Ectodermal cell (in vitro differentiated cells): ENCODE results near the gene KRT71.

Experiments
- H3K27ac ChIP-seq: 2 replicates; pipeline ENCODE4 v1.7.0; 2013; ENCODE audit warnings: mild to moderate bottlenecking, low read depth, low read length; ENCODE audit not compliant: insufficient read depth, poor library complexity, severe bottlenecking
- H3K27me3 ChIP-seq: 2 replicates; pipeline ENCODE4 v1.7.0; 2013; ENCODE audit warnings: mild to moderate bottlenecking, low read length; ENCODE audit not compliant: insufficient read depth, control insufficient read depth, poor library complexity, severe bottlenecking
- H3K36me3 ChIP-seq: one replicate; pipeline ENCODE4 v1.7.0; 2013; ENCODE audit warnings: low read length; ENCODE audit not compliant: control insufficient read depth, insufficient read depth
- H3K4me1 ChIP-seq: one replicate; pipeline ENCODE4 v1.7.0; 2013; ENCODE audit warnings: low read length; ENCODE audit not compliant: control insufficient read depth, insufficient read depth
- H3K4me3 ChIP-seq: 2 replicates; pipeline ENCODE4 v1.7.0; 2013; ENCODE audit warnings: low read depth, low read length, control low read depth; ENCODE audit not compliant: insufficient read depth
- H3K9me3 ChIP-seq: 2 replicates; pipeline ENCODE4 v1.7.0; 2013; ENCODE audit warnings: mild to moderate bottlenecking, low read length, moderate library complexity; ENCODE audit not compliant: control insufficient read depth
- WGBS, 2 experiments: methylation state at CpG; one replicate each; pipeline ENCODE4 v1.1.7; 2013; ENCODE audit warnings: missing lambda C conversion rate in 2 of 2; 5-methylcytosine and 5-hydroxymethylcytosine counted together

The KRT71 gene

GRCh38 chr12:52587563-52587962 lies 34.6 kb upstream of the KRT71 start:
- Histone ChIP-seq H3K36me3 (no peaks in the 10 kb centered on the region), H3K4me1 (no peaks in the 10 kb centered on the region), H3K4me3 (no peak overlapping the region), H3K9me3 (no peaks in the 10 kb centered on the region), H3K27ac (no peak overlapping the region), H3K27me3 (no peaks in the 10 kb centered on the region)
- 86 to 87% methylated on average over 17 of the region's 17 CpGs for WGBS, 2 experiments

- WGBS, 2 experiments = 77 to 81% methylated on average over 9 of the region's 9 CpGs
- H3K27ac ChIP-seq = no peak overlapping the region
Observed at GRCh38 chr12:52585946-52586345, 33.0 kb upstream of the KRT71 start.

GRCh38 chr12:52585066-52585465 lies 32.1 kb upstream of the KRT71 start:
- Histone ChIP-seq H3K4me1 (no peaks in the 10 kb centered on the region), H3K27ac (no peak overlapping the region), H3K4me3 (no peak overlapping the region), H3K27me3 (no peaks in the 10 kb centered on the region), H3K9me3 (no peaks in the 10 kb centered on the region), H3K36me3 (no peaks in the 10 kb centered on the region)
- 86 to 99% methylated on average over 3 of the region's 3 CpGs for WGBS, 2 experiments

More at GRCh38 chr12:52585946-52586345, 33.0 kb upstream of the KRT71 start:
- Histone ChIP-seq H3K36me3 (no peaks in the 10 kb centered on the region), H3K27me3 (no peaks in the 10 kb centered on the region), H3K9me3 (no peaks in the 10 kb centered on the region), H3K4me3 (no peak overlapping the region), H3K4me1 (no peaks in the 10 kb centered on the region)

GRCh38 chr12:52584156-52584682 lies 31.3 kb upstream of the KRT71 start:
- no peaks in the 10 kb centered on the region for H3K36me3 ChIP-seq

GRCh38 chr12:52582971-52583456 lies 30.1 kb upstream of the KRT71 start:
- 21 to 23% methylated on average over 7 of the region's 7 CpGs for WGBS, 2 experiments
- Histone ChIP-seq H3K4me3 (no peak overlapping the region), H3K27me3 (no peaks in the 10 kb centered on the region)

More at GRCh38 chr12:52584156-52584682, 31.3 kb upstream of the KRT71 start:
- H3K27ac ChIP-seq = no peak overlapping the region
- H3K27me3 ChIP-seq = no peaks in the 10 kb centered on the region
- H3K4me3 ChIP-seq = no peak overlapping the region
- no peaks in the 10 kb centered on the region for H3K4me1 ChIP-seq
- H3K9me3 ChIP-seq = no peaks in the 10 kb centered on the region
- 94% methylated on average over 9 of the region's 9 CpGs for WGBS, 2 experiments

GRCh38 chr12:52582486-52582885 lies 29.5 kb upstream of the KRT71 start:
- Histone ChIP-seq H3K27me3 (no peaks in the 10 kb centered on the region), H3K27ac (no peak overlapping the region), H3K9me3 (no peaks in the 10 kb centered on the region), H3K4me3 (no peak overlapping the region), H3K36me3 (no peaks in the 10 kb centered on the region), H3K4me1 (no peaks in the 10 kb centered on the region)
- WGBS, 2 experiments = 66 to 79% methylated on average over 2 of the region's 2 CpGs

More at GRCh38 chr12:52582971-52583456, 30.1 kb upstream of the KRT71 start:
- H3K4me1 ChIP-seq = no peaks in the 10 kb centered on the region
- no peaks in the 10 kb centered on the region for H3K9me3 ChIP-seq
- no peak overlapping the region for H3K27ac ChIP-seq
- H3K36me3 ChIP-seq = no peaks in the 10 kb centered on the region

GRCh38 chr12:52581481-52581880 lies 28.5 kb upstream of the KRT71 start:
- WGBS, 2 experiments = 94 to 96% methylated on average over 6 of the region's 6 CpGs
- H3K36me3 ChIP-seq = no peaks in the 10 kb centered on the region
- H3K9me3 ChIP-seq = no peaks in the 10 kb centered on the region
- no peaks in the 10 kb centered on the region for H3K4me1 ChIP-seq
- H3K27me3 ChIP-seq = no peaks in the 10 kb centered on the region
- no peak overlapping the region for H3K27ac ChIP-seq
- no peak overlapping the region for H3K4me3 ChIP-seq

- H3K36me3 ChIP-seq = no peaks in the 10 kb centered on the region
- H3K27ac ChIP-seq = no peak overlapping the region
- no peak overlapping the region for H3K4me3 ChIP-seq
- no peaks in the 10 kb centered on the region for H3K4me1 ChIP-seq
- no peaks in the 10 kb centered on the region for H3K27me3 ChIP-seq
- 94% methylated on average over 7 of the region's 7 CpGs for WGBS, 2 experiments
- H3K9me3 ChIP-seq = no peaks in the 10 kb centered on the region
Observed at GRCh38 chr12:52581066-52581465, 28.1 kb upstream of the KRT71 start.

- Histone ChIP-seq H3K4me1 (no peaks in the 10 kb centered on the region), H3K27me3 (no peaks in the 10 kb centered on the region), H3K36me3 (no peaks in the 10 kb centered on the region), H3K4me3 (no peak overlapping the region), H3K9me3 (no peaks in the 10 kb centered on the region), H3K27ac (no peak overlapping the region)
- 93 to 100% methylated on average over 1 of the region's 1 CpG for WGBS, 2 experiments
Observed at GRCh38 chr12:52580496-52580895, 27.6 kb upstream of the KRT71 start.

GRCh38 chr12:52579468-52580465 lies 26.8 kb upstream of the KRT71 start:
- no peak overlapping the region for H3K4me3 ChIP-seq
- H3K9me3 ChIP-seq = no peaks in the 10 kb centered on the region
- H3K27me3 ChIP-seq = no peaks in the 10 kb centered on the region
- no peak overlapping the region for H3K27ac ChIP-seq
- no peaks in the 10 kb centered on the region for H3K4me1 ChIP-seq
- no peaks in the 10 kb centered on the region for H3K36me3 ChIP-seq
- WGBS, 2 experiments = 87 to 88% methylated on average over 10 of the region's 10 CpGs
